IPS DF 6.9 (cell line): Measurements from ENCODE around the gene AASDHPPT.
A peak's percentile ranks its signal among the peaks of the same experiment; 100 is the strongest.

ENCODE experiments used
- DNase-seq: peaks from one replicate; pipeline ENCODE4 v3.0.0-alpha.2; 2013; ENCODE audit warnings: low read depth, low spot score
- H3K27ac ChIP-seq: one replicate; pipeline ENCODE4 v1.5.1; 2013; ENCODE audit warnings: low read length, control low read depth
- H3K27me3 ChIP-seq: 2 replicates; pipeline ENCODE4 v1.6.1; 2013; ENCODE audit warnings: mild to moderate bottlenecking, low read length; ENCODE audit not compliant: control insufficient read depth, insufficient read depth
- H3K36me3 ChIP-seq: 2 replicates; pipeline ENCODE4 v1.6.1; 2013; ENCODE audit warnings: low read length; ENCODE audit not compliant: control insufficient read depth, insufficient read depth
- H3K4me1 ChIP-seq: 2 replicates; pipeline ENCODE4 v1.6.1; 2013; ENCODE audit warnings: low read length; ENCODE audit not compliant: control insufficient read depth, insufficient read depth
- H3K4me3 ChIP-seq: 2 replicates; pipeline ENCODE4 v1.5.1; 2013; ENCODE audit warnings: mild to moderate bottlenecking, low read length
- H3K9me3 ChIP-seq: 2 replicates; pipeline ENCODE4 v1.6.1; 2013; ENCODE audit warnings: low read length, inconsistent platforms; ENCODE audit not compliant: control insufficient read depth, insufficient read depth
- WGBS: extraction: QIAGEN DNeasy Blood & Tissue Kit; methylation state at CpG from one replicate; pipeline ENCODE4 v1.1.7; 2013; ENCODE audit warnings: mixed read lengths, missing lambda C conversion rate; ENCODE audit not compliant: insufficient read length, insufficient coverage; 5-methylcytosine and 5-hydroxymethylcytosine counted together

Gene AASDHPPT

DNA sequence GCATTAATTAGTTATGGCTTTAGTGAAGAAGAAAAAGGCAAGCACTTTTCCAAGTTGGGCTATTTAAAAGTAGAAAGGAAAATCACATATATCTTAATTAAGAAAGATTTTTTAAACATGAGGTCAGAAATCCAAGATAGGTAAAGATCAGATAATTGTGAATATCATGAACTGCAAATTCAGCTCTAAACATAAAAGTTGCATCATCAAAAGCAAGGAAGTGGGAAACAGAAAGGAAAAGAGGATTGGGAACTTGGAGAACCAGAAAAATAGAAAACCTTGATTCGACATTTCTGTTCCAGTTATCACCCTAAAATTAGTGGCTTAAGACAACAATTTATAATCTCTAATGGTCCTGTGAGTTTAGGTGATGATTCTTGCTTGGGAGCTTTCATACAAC, 17.8 kb upstream of the AASDHPPT start:
- no peaks in the 10 kb centered on the region for H3K4me1 ChIP-seq
- H3K27me3 ChIP-seq: no peaks in the 10 kb centered on the region
- no peaks in the 10 kb centered on the region for H3K36me3 ChIP-seq
- no peak for DNase-seq
- no peak overlapping the region for H3K27ac ChIP-seq
- no CpG with 5 or more reads among the region's 1 CpG for WGBS
- H3K9me3 ChIP-seq: no peaks in the 10 kb centered on the region
- no peak overlapping the region for H3K4me3 ChIP-seq

DNA sequence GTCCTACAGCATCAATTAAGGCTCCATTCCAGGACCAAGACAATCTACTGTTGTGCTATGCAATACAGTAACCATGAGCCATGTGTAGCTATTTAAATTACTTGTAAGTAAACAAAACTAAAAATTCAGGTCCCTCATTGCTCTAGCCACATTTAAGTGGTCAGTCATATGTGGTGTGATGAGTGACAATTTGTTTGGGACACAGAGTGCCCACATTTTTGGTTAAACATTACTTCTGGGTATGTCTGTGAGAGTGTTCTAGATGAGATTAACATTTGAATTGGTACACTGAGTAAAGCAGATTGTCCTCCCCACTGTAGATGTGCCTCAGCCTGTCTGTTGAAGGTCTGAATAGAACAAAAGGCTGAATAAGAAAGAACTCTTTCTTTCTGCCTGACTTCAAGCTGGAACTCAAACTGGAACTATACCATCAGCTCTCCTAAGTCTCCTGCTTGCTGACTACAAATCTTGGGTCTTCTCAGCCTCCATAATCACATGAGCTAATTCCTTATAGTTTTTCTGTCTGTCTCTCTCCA, 16.1 kb upstream of the AASDHPPT start:
- H3K27me3 ChIP-seq: no peaks in the 10 kb centered on the region
- H3K4me1 ChIP-seq: no peaks in the 10 kb centered on the region
- H3K36me3 ChIP-seq: no peaks in the 10 kb centered on the region
- no peaks in the 10 kb centered on the region for H3K9me3 ChIP-seq
- no peak overlapping the region for H3K4me3 ChIP-seq
- DNase-seq: no peak
- H3K27ac ChIP-seq: no peak overlapping the region

DNA sequence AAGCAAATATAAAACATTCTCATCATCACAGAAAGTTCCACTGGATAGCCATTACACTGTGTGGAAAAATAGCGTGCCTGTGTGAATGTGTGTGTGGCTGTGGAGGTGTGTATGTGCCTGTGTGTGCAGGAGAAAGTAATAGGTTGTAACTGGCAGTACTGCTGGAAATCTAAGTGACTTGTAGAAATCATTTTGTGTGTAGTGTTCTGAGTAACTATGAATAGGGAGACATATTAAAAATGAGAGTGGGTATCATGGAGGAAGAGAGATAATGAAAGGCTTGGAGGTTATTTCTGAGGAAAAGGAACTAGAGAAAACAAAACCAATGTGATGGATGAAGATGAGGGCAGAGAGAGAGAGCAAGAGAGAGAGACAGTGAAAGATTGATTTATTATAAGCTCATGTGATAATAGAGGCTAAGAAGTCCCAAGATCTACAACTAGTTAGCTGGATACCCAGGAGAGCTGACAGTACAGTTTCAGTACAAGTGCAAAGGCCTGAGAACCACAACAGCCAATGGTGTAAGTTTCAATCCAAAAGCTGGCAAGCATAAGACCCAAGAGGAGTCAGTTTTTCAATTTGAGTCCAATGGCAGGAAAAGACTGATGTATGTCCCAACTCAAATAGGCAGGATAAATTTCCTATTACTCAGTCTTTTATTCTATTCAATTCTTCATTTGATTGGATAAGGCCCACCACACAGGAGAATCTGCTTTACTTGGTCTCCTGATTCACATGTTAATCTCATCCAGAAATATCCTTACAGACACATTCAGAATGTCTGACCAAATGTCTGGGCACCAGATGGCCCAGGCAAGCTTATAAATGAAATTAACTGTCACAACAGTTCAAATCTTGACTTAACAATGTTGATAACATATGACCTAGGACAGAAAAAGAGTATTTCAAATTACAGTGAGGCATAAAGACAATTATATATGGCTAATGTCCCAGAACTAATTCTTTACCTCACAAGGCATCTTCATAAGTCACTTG, 15.2 kb upstream of the AASDHPPT start:
- H3K27ac ChIP-seq: no peak overlapping the region
- no peaks in the 10 kb centered on the region for H3K9me3 ChIP-seq
- H3K4me1 ChIP-seq: no peaks in the 10 kb centered on the region
- WGBS: no CpG with 5 or more reads among the region's 1 CpG
- no peak for DNase-seq
- no peak overlapping the region for H3K4me3 ChIP-seq
- no peaks in the 10 kb centered on the region for H3K27me3 ChIP-seq
- H3K36me3 ChIP-seq: no peaks in the 10 kb centered on the region

DNA sequence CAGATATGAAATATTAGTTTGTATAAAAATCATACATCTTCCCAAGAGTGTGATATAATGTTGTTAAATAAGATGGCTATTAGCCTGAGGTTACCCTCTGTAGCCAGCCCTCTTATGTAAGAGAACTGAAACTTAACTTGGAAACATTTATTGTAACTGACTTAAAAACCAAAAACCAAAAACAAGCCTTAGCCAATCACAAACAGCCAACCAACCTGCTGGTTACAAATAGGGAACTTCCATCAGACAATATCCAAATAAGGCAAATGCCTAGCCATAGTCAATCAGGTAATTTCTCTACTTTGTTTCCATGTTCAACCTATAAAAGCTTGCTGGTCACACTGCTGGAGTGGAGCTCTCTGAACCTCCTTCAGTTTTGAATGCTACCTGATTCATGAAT, 14.5 kb upstream of the AASDHPPT start:
- H3K4me1 ChIP-seq: no peaks in the 10 kb centered on the region
- DNase-seq: no peak
- H3K4me3 ChIP-seq: no peak overlapping the region
- no peaks in the 10 kb centered on the region for H3K27me3 ChIP-seq
- H3K36me3 ChIP-seq: no peaks in the 10 kb centered on the region
- H3K27ac ChIP-seq: no peak overlapping the region
- no peaks in the 10 kb centered on the region for H3K9me3 ChIP-seq

DNA sequence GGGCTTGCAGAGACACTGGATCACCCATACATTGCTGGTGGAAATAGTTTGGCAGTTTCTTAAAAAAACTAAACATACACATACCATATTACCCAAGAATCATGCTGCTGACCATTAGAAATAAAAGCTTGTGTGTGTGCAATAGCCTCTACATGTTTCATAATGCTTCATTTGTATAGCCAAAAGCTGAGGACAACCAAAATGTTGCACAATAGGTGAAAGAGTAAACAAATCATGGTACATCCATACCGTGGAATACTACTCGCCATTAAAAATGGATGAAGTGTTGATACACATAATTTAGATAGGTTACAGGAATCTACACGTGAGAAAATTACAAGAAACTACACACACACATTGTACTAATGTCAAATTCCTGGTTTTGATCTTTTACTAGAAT, 6.9 kb upstream of the AASDHPPT start:
- no peak for DNase-seq
- H3K27me3 ChIP-seq: no peaks in the 10 kb centered on the region
- no peaks in the 10 kb centered on the region for H3K36me3 ChIP-seq
- no peaks in the 10 kb centered on the region for H3K9me3 ChIP-seq
- WGBS: no CpG with 5 or more reads among the region's 3 CpGs
- no peak overlapping the region for H3K27ac ChIP-seq
- no peak overlapping the region for H3K4me3 ChIP-seq
- H3K4me1 ChIP-seq: no peaks in the 10 kb centered on the region

DNA sequence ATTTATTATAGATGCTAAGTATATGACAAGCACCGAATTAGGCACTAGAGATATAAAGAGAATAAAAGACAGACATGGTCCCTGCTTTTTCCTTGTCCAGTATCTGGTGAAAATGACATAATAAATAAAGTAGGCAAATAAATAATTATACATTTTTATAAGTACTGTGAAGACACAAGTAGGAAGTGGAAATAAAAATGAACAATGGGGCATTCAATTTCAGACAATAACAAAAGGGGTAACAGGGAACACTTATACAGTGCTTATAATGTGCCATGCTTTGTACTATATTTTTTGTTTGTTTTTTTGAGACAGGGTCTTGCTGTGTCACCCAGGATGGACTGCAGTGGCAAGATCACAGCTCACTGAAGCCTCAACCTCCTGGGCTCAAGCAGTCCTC, 4.7 kb upstream of the AASDHPPT start:
- Histone ChIP-seq H3K27me3 (no peaks in the 10 kb centered on the region), H3K4me1 (no peaks in the 10 kb centered on the region), H3K4me3 (no peak overlapping the region), H3K36me3 (no peaks in the 10 kb centered on the region), H3K9me3 (no peaks in the 10 kb centered on the region), H3K27ac (no peak overlapping the region)
- no peak for DNase-seq
- WGBS: no CpG with 5 or more reads among the region's 1 CpG

DNA sequence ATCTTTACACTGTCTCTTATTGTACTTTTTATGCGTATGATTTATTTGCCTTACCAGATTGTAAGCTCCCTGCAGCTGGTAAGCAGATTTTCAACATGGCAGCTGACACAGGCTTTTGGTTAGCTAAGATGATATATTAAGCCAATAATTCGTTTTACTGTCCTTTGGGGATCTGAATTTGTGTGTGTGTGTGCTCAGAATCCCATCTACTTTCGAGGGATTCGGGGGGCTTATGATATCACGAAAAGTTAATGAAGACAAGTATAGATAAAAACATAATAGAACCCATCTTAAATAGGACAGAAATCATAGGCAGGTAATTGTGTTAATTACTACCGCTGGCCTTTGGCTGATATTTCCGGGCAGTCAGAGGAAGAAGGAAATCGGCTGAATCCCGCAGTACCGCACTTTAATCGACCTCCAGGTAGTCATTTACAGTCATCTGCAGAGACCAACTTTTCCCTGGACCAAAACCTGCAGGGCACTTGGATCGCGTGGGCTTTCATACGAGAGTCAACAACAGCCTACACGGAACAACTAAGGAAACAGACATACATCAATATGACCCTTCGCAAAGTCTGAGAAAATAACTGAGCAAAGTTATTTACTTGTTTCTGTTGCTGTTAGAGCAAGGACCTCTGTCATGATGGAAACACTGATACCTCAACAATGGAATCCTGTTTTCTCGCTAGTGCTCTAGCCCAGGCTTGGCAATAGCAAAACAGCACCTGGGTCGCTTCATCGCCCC, 1.1 kb upstream of the AASDHPPT start:
- no CpG with 5 or more reads among the region's 19 CpGs for WGBS
- Histone ChIP-seq H3K4me1 (no peaks in the 10 kb centered on the region), H3K27me3 (no peaks in the 10 kb centered on the region), H3K9me3 (no peaks in the 10 kb centered on the region), H3K4me3 (peak overlapping the region; percentile 73; the same call in 1 of the 2 replicates), H3K36me3 (peaks cover 3% of the 10 kb centered on the region; the same call in 1 of the 2 replicates), H3K27ac (no peak overlapping the region)
- no peak for DNase-seq

DNA sequence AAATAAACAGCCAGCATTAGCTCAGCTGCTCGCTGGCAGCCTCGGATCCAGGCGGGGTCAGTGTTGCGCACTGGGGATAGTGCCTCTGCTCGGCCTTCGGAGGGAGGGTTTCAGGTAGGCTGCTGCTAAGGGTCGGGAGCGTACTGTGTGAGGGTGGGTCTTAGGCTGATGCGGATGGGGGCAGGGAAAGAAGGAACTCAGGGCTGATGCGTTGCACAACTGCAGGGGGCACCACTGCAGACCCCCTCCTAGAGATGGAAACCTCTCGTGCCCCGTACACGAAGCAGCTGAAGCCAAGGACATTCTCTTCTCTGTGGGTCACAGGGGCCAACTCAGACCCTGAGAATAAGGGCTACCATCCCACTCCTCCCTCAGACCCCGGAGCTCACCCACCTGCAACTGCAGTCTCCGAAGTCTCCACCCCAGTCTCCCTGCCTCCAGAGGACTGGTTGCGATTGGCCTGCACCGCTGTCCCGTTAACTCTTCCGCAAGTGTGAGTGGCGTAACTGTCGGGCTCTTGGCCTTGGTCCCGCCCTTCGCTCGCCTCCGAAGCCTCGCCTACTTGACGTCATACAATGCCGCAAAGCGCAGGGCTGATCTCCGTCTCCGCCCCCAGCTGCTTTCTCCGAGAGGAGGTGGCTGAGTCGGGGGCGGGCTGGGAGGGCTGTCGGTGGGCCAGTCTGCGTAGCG, 398 bp upstream of the AASDHPPT start, which contains the start of gene KBTBD3:
TSS of gene KBTBD3 (minus strand) at position 429 of the 690 bp plus-strand sequence. CDS start 18,250 bp downstream, outside the sequence.
- no peaks in the 10 kb centered on the region for H3K4me1 ChIP-seq
- H3K9me3 ChIP-seq: no peaks in the 10 kb centered on the region
- no peak within 1 kb of the TSS for H3K27ac ChIP-seq
- peak; percentile 98 for DNase-seq
- no peaks in the 10 kb centered on the region for H3K27me3 ChIP-seq
- no CpG with 5 or more reads among the region's 37 CpGs for WGBS
- peaks cover 3% of the 10 kb centered on the region; the same call in 1 of the 2 replicates for H3K36me3 ChIP-seq
- peak within 1 kb of the TSS; percentile 95 for H3K4me3 ChIP-seq

DNA sequence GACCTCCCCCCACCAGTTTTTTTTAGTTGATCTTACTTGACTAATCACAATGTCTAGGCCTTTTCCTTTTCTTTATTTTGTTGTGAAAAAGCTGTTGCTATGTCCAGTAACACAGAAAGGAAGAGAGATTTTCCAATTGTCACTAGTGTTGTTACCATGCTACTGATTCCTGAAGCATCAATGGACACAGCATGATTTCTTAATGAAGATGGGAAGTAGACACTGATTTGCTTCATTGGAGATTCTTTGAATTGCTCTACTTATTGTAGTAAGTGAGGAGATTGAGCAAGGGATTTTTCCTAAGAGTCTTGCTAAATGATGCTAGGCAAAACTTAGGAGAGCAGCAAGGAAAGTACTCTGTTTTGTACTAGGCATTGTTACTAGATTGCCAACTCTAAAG, 4.6 kb downstream of the AASDHPPT start:
- peaks cover 3% of the 10 kb centered on the region; the same call in 1 of the 2 replicates for H3K36me3 ChIP-seq
- H3K4me1 ChIP-seq: no peaks in the 10 kb centered on the region
- no peak overlapping the region for H3K27ac ChIP-seq

DNA sequence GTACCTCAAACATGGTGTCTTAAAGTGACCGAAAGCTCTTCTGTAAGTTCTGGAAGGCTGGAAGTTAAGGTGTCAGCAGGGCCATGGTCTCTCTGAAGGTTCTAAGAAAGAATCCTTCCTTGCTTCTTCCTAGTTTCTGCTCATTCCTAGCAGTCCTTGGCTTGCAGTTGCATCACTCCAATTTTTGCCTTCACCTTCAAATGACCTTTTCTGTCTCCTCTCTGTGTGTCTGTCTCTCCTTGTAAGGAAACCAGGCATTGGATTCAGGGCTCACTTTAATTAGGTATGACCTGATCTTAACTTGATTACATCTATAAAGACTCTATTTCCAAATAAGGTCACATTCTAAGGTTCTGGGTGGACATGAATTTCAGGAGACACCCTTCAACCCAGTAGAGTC, 8.7 kb downstream of the AASDHPPT start:
- Histone ChIP-seq H3K4me3 (no peak overlapping the region), H3K36me3 (no peaks in the 10 kb centered on the region; the same call in 1 of the 2 replicates), H3K4me1 (no peaks in the 10 kb centered on the region), H3K9me3 (no peaks in the 10 kb centered on the region), H3K27me3 (no peaks in the 10 kb centered on the region), H3K27ac (no peak overlapping the region)
- DNase-seq: no peak
- WGBS: no CpG with 5 or more reads among the region's 1 CpG

More for the DNA sequence above, 4.6 kb downstream of the AASDHPPT start:
- no peak overlapping the region for H3K4me3 ChIP-seq
- no peaks in the 10 kb centered on the region for H3K27me3 ChIP-seq
- H3K9me3 ChIP-seq: no peaks in the 10 kb centered on the region
- DNase-seq: no peak
